K562 (cell line): Measurements from ENCODE around the gene CCT5. TPM values are rescaled to one million over a fixed set of nuclear protein-coding genes. Genes with fewer than 3 reads are reported as not detected.

ENCODE experiments used
- ATF1 ChIP-seq, 2 experiments: fragments of 450-650 bp in 1 of 2; IDR thresholded peaks; 2 replicates each; pipeline ENCODE4 v1.6.1; 2016; ENCODE audit warnings: missing compliant biosample characterization in 1 of 2, missing genetic modification characterization in 1 of 2
- ATF7 ChIP-seq: fragments of 450-650 bp; IDR thresholded peaks from 2 replicates; pipeline ENCODE4 v1.7.1; 2014; ENCODE audit warnings: mild to moderate bottlenecking, moderate library complexity
- ETS1 ChIP-seq: conservative IDR thresholded peaks from 2 replicates; pipeline ENCODE4 v1.6.1; 2011; ENCODE audit warnings: low read depth, mild to moderate bottlenecking, low read length; ENCODE audit not compliant: control insufficient read depth
- JUND ChIP-seq, 2 experiments: IDR thresholded peaks; 2 replicates in 1 of 2; 3 replicates in 1 of 2; pipeline ENCODE4 v1.6.1; 2011; ENCODE audit warnings: borderline replicate concordance in 2 of 2, low read depth in 2 of 2, low read length in 2 of 2, improper control_type of control experiment in 1 of 2, missing biosample characterization in 1 of 2, missing genetic modification characterization in 1 of 2, missing genetic modification reagents in 1 of 2
- KLF1 ChIP-seq: fragments of 450-650 bp; IDR thresholded peaks from 2 replicates; pipeline ENCODE4 v1.6.1; 2016; ENCODE audit warnings: missing genetic modification characterization, missing compliant biosample characterization
- MYNN ChIP-seq, 2 experiments: sonication (generic); formaldehyde crosslinking in 1 of 2; IDR thresholded peaks; 2 replicates each; pipeline versions ENCODE4 v1.5.0 to v1.6.1; 2016 to 2020; ENCODE audit warnings: antibody characterized with exemption in 1 of 2, missing genetic modification reagents in 1 of 2
- NR2F6 ChIP-seq: fragments of 450-650 bp; formaldehyde crosslinking; IDR thresholded peaks from 2 replicates; pipeline ENCODE4 v1.4.0; 2020; ENCODE audit warnings: mild to moderate bottlenecking
- PRDM10 ChIP-seq: fragments of 450-650 bp; IDR thresholded peaks from 2 replicates; pipeline ENCODE4 v1.6.1; 2018; ENCODE audit not compliant: partially characterized antibody
- SRF ChIP-seq, 2 experiments: fragments of 250-450, 450-650 bp in 1 of 2; sonication (Bioruptor Pico) in 1 of 2; sonication (generic) in 1 of 2; formaldehyde crosslinking; IDR thresholded peaks; 2 replicates each; pipeline versions ENCODE4 v1.5.0 to v1.5.1; 2020 to 2022; ENCODE audit warnings: mild to moderate bottlenecking in 1 of 2, missing genetic modification reagents in 1 of 2
- STAT6 ChIP-seq: sonication (generic); formaldehyde crosslinking; IDR thresholded peaks from 2 replicates; pipeline ENCODE4 v1.8.1; 2023; ENCODE audit warnings: mild to moderate bottlenecking, missing genetic modification reagents
- YY1 ChIP-seq, 3 experiments: IDR thresholded peaks; 2 replicates each; pipeline ENCODE4 v1.6.1; 2011; ENCODE audit warnings: low read length in 2 of 3, mild to moderate bottlenecking in 2 of 3, moderate library complexity in 2 of 3, borderline replicate concordance in 1 of 3, control low read depth in 1 of 3, low read depth in 1 of 3; ENCODE audit not compliant: insufficient read depth in 3 of 3, insufficient replicate concordance in 2 of 3, control insufficient read depth in 1 of 3, insufficient read length in 1 of 3; ENCODE audit errors: extremely low read depth in 1 of 3
- ZBTB33 ChIP-seq: sonication (generic); formaldehyde crosslinking; IDR thresholded peaks from 2 replicates; pipeline ENCODE4 v1.8.1; 2023; ENCODE audit warnings: mild to moderate bottlenecking, missing genetic modification reagents
- ZBTB7A ChIP-seq: IDR thresholded peaks from 2 replicates; pipeline ENCODE4 v1.6.1; 2011; ENCODE audit warnings: low read depth, mild to moderate bottlenecking, low read length, moderate library complexity, borderline replicate concordance; ENCODE audit not compliant: control insufficient read depth
- ZFPM2 ChIP-seq: fragments of 250-450 bp; sonication (Bioruptor Pico); IDR thresholded peaks from 2 replicates; pipeline ENCODE4 v1.5.1; 2022; ENCODE audit warnings: mild to moderate bottlenecking
- ZNF143 ChIP-seq: sonication (generic); formaldehyde crosslinking; IDR thresholded peaks from 2 replicates; pipeline ENCODE4 v1.9.0; 2022; ENCODE audit warnings: mild to moderate bottlenecking, missing genetic modification reagents
- ZNF23 ChIP-seq: fragments of 250-450 bp; sonication (Bioruptor Pico); IDR thresholded peaks from 2 replicates; pipeline ENCODE4 v1.4.0; 2020; ENCODE audit warnings: mild to moderate bottlenecking
- polyA plus RNA-seq, 8 experiments: library from polyadenylated mRNA; depleted of rRNA in 4 of 8; stranded (reverse) in 5 of 8; unstranded in 3 of 8; fragments of >200 nt; fragmentation: Nextera tagmentation in 2 of 8; fragmentation: Illumina TruSeq in 1 of 8; extraction: Ambion mirVana in 2 of 8; extraction: Trizol in 1 of 8; gene quantifications; 2 replicates each; pipeline versions ENCODE4 v1.2.1 to v1.2.3, GENCODE V29; 2011 to 2014; ENCODE audit warnings: inconsistent platforms in 1 of 8, missing spikeins in 1 of 8
- total RNA-seq, 7 experiments: library from RNA; depleted of rRNA in 6 of 7; stranded (reverse); fragments of >200 nt in 6 of 7; fragmentation: Illumina TruSeq in 2 of 7; extraction: Trizol in 2 of 7; gene quantifications; 2 replicates each; pipeline versions ENCODE4 v1.2.1 to v1.2.3, GENCODE V29; 2011 to 2021; ENCODE audit warnings: low replicate concordance in 1 of 7

Gene CCT5
- total and polyA plus RNA-seq, 9 of the 15 experiments (the other 6 are each of a cell fraction or from before 2014, with no cell fraction given): 782 to 1,606 (median 1,153) TPM

DNA sequence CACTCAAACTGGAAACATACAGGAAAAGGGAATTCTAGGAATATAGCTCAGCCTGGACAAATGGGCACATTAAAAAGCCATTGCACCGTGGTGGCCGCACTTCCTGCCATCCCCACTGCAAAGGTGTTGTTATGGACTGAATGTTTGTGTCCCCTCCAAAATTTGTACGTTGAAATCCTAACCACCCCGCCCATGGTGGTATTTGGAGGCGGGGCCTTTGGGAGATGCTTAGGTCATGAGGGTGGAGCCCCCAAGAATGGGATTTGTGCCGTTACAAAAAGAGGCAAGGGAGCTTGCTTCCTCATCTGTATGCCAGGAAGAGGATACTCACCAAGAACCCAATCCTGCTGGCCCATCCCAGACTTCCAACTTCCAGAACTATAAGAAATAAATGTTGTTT lies 58.8 kb downstream of the CCT5 start (continued):
- TF ChIP-seq ETS1 (no peak), JUND (IDR thresholded peaks at IDR 0.05; ENCODE audit: borderline replicate concordance, low read depth, low read length) (peak; percentile 36; the same call in 1 of the 2 replicates), JUND (tag; IDR thresholded peaks at IDR 0.05; ENCODE audit: borderline replicate concordance, low read depth, low read length) (no peak; the same call in 2 of the 3 replicates), ATF1 (CRISPR knock-in tag; IDR thresholded peaks at IDR 0.05) (no peak), ATF1 (tag; IDR thresholded peaks at IDR 0.05) (peak; percentile 32; the same call in 1 of the 2 replicates), ZNF143 (CRISPR knock-in tag) (no peak), ZNF23 (CRISPR knock-in tag) (no peak), MYNN (IDR thresholded peaks at IDR 0.05) (no peak), MYNN (CRISPR knock-in tag; IDR thresholded peaks at IDR 0.05) (no peak), STAT6 (no peak), ZFPM2 (no peak), NR2F6 (CRISPR knock-in tag) (no peak), ATF7 (peak; percentile 48; the same call in 1 of the 2 replicates), KLF1 (tag) (no peak), PRDM10 (peak; percentile 31), SRF (CRISPR knock-in tag; IDR thresholded peaks at IDR 0.05) (0 out of 4 replicates have a peak, but pooled peaks of 1 of the 2 experiments have one; percentile 29), ZBTB33 (CRISPR knock-in tag) (0 out of 2 replicates have a peak, but pooled peaks have one; percentile 2), ZBTB7A (peak; percentile 65; the same call in 1 of the 2 replicates), YY1 (IDR thresholded peaks at IDR 0.05; ENCODE audit: borderline replicate concordance in 1 of 3, control insufficient read depth in 1 of 3, extremely low read depth in 1 of 3, insufficient read depth in 3 of 3, insufficient read length in 1 of 3, insufficient replicate concordance in 2 of 3, low read depth in 1 of 3, low read length in 2 of 3) (peak in 1 of 3 experiments; percentile 17)
